ENCODE results near the gene CASP6.
"Not testable (repeated sequence)": the region's sequence is repeated elsewhere in the genome, so short reads cannot be mapped to it uniquely, and the experiment has no call there.

The CASP6 gene

DNA sequence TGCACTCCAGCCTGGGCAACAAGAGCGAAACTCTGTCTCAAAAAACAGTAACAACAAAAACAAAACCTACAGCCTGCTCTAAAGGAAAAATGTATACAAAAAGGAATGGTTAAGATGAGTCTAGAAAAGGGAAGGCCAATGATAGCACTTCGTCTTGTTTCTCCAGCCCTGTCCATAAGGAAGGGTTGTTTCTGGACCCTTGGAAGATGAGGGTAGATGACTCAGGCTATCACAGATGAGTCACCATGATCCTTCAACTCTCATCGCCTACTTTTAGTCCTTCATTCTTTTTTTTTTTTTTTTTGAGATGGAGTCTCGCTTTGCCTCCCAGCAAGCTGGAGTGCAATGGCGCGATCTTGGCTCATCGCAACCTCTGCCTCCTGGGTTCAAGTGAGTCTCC is 17.8 kb upstream of the CASP6 start:
- no peak for DNase-seq (ENCODE audit: low read depth in 2 of 2, low spot score in 1 of 2)

DNA sequence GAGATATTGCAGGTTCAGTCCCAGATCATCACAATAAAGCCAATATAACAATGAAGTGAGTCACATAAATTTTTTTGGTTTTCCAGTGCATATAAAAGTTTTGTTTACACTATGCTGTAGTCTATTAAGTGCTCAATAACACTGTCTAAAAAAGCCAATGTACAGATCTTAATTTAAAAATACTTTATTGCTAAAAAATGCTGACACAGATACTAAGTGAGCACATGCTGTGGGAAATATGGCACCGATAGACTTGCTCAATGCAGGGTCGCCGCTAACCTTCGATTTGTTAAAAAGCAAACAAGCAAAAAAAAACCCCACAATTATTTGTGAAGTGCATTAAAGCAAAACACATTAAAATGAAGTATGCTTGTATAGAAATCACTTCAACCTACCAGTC is 16.4 kb upstream of the CASP6 start:
- no peak for DNase-seq (ENCODE audit: low read depth in 2 of 2, low spot score in 1 of 2)

DNA sequence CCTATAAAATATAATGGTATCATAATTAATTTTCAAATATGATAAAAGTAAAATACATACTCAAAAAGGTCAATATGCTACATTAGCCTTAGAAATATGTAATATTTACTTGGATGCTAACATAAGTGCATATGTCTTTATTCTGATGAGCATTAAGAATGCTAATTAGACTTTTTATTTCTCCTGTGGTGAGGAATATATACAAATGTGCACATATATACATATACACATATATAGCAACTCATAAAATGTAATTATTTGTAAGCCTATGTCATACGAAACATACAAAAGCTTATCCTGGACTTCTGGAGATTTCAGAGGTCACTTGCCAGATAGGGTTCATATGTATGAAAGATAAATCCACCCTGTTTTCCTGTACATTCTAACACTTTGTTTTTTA is 15.5 kb upstream of the CASP6 start:
- DNase-seq (ENCODE audit: low read depth in 2 of 2, low spot score in 1 of 2): no peak

DNA sequence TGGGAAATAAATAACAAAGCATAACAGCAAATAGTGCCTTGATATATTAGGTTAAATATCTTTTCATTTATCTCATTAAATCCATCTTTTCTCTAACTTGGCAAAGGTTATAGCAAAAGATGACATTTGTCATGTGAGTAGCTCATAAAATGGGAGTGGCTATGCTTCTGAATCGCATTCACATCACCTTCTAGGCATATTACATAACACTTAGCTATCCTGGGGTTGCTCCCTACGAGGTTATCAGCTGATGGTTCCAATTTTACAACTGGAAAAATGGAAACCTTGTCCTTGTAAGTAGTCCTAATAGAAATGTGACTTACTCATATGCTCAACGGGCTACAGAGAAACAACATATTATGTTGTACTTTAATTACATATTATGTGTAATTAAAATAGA is 10.3 kb upstream of the CASP6 start:
- DNase-seq (ENCODE audit: low read depth in 2 of 2, low spot score in 1 of 2): no peak

DNA sequence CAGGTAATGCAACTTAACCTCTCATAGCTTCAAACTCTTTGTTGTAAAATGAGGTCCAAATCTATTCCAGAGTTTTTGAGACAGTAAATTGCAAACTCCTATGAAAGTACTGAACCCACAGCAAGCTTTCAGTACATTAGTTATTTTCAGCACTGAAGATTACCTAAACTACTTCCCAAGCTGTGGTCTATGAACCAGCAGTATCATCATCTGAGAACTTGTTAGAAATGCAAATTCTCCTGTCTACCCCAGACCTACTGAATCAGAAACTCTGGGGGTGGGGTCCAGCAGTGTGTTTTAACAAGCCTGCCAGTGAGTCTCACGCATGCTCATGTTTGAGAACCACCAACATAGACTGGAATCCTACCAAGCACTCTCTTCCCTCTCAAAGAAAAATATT is 5.7 kb upstream of the CASP6 start:
- DNase-seq (ENCODE audit: low read depth in 2 of 2, low spot score in 1 of 2): no peak

DNA sequence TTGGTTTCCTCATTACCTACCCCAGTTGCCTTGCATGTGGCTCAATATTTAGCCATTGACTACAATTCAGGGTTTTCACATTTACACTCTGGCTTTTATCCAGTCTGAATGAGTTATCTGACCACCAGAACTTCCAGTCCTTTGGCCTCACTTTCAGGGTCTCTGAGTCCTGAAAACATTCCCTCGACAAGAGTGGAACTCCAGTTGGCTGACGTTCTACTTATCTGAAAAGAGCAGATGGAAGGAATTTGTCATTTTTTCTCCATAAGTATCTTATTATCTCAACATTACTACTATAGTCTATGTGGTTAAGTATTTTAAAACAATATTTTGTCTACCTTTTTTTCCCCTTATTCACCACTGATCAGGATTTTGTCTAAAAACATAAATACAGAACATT is 5.2 kb upstream of the CASP6 start:
- DNase-seq (ENCODE audit: low read depth in 2 of 2, low spot score in 1 of 2): no peak

DNA sequence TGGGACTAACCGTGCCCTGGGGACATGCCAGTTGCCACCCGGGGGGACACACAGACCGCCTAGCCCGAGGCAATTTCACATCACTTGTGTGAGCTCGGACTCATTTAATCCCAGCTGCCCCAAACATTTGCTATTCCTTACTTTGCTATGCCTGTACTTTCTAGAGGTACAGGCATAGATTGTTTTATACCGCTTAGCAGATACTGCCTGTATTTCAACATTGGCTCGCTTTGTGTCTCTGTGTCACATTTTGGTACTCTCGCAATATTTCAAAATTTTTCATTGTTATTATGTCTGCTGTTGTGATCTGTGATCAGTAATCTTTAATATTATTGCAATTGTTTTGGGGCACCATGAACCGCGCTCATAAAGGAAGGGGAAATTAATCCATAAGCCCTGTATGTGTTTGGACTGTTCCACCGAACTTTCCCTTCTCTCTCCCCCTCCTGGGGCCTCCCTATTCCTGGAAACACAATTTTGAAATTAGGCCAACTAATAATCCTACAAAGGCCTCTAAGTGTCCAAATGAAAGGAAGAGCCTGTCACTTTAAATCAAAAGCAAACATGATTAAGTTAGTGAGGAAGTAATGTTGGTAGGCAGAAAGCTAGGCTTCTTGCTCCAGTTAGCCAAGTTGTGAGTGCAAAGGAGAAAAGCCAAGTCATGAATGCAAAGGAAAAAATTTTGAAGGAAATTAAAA is 568 bp upstream of the CASP6 start:
- no peak for DNase-seq (ENCODE audit: low read depth in 2 of 2, low spot score in 1 of 2)

DNA sequence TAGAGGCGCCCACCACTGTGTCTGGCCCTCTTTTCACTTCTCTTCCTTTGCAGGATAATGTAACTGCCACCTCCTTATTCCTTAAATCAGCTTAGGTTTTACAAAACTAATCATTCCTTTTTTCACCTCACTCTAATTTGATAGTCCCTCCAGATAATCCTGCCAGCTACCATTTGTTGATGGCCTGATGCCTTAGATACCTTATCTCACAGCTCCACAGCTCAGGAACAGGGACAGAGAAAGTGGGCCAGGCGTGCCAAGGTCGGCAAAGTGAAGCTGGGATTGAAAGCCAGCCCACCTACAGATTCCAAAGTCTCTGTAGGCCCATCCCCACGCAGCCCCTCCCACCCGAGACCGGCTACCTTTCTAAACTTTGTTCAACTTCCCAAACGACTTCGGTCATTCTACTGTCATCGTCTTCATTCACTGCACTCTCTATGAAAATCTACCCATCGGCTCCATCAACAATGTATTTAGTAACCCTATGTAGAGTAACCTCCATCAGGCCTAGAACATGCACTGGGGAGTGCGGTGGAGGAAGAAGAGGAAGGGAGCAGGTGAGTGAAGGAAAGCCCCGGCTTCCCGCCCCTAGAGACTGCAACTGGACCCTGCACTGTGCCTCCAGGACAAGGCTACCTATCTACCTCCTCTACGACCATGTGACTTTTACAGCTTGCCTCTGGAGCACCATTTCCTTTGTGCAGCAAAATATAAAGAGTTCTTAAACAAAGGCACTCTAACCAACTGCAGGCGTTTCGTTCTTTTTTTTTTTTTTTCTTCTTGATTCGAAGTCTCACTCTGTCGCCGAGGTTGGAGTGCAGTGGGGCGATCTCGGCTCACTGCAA is 1.5 kb downstream of the CASP6 start:
- no peak for DNase-seq (ENCODE audit: low read depth in 2 of 2, low spot score in 1 of 2)

DNA sequence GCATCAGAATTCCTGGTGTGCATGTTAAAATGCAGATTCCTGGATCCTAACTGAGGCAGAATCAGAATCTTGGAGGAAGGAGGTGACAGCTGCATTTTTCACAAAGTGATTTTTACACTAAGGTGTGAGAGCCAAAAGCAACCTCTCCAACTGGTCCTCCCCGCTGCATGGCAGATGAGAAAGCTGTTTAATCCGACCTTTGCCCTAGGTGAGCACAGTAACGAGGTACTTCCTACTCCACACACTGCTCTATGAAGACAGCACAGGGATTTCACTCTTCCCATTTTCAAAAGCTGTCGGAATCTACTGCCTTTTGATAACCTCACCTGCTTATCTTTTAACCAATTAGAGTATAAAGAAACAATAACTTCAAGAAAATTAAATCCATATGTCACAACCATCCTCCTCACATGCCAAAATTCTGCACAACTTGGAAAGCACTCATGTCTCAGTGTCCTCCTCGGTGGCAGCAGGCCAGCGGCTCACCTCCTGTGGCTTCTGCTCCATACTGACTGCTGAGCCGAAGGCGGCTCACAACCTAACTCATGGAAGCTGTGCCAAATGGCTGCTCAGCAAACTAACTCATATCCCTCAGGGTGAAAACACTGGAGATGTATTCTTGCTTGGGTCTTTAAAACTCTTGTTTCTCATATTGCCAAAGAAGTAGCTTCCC is 3.6 kb downstream of the CASP6 start:
- no peak for DNase-seq (ENCODE audit: low read depth in 2 of 2, low spot score in 1 of 2)

DNA sequence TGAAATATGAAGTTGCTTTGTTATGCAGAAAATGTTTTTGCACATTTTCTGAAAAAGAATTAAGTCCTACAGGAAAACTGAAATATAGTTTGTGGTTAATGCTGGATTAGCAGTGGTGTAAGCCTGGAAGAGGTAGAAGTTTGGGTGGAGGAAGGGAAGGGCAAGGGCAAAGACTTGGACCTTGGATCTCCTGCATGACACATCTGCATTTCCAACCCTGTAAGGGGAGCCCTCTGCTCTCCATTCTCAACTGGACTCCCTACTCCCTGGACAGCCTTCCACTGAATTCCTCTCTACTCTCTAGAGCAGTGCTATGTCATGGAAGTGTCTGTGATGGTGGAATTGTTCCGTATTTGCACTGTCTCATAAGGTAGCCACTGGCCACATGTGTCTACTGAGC is 4.6 kb downstream of the CASP6 start:
- DNase-seq (ENCODE audit: low read depth in 2 of 2, low spot score in 1 of 2): no peak

DNA sequence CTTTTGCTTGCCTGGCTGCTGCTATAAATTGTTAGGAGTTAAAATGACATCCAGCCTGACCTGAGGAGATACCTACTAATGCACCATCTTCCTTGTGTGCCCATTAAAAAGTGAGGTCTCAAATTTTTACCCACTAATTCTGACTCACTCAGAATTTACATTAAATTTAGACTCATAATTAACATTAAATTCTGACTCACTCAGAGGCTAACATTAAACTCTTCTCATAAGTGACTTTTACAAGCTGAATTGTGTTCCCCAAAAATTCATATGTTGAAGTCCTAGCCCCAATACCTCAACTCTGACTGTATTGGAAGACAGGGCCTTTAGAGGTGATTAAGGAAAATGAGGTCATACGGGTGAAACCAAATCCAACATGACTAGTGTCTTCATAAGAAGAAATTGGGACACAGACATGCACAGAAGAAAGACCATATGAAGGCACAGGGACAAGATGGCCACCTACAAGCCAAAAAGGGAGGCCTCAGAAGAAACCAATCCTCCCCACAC is 11.8 kb downstream of the CASP6 start:
- no peak for DNase-seq (ENCODE audit: low read depth in 2 of 2, low spot score in 1 of 2)

DNA sequence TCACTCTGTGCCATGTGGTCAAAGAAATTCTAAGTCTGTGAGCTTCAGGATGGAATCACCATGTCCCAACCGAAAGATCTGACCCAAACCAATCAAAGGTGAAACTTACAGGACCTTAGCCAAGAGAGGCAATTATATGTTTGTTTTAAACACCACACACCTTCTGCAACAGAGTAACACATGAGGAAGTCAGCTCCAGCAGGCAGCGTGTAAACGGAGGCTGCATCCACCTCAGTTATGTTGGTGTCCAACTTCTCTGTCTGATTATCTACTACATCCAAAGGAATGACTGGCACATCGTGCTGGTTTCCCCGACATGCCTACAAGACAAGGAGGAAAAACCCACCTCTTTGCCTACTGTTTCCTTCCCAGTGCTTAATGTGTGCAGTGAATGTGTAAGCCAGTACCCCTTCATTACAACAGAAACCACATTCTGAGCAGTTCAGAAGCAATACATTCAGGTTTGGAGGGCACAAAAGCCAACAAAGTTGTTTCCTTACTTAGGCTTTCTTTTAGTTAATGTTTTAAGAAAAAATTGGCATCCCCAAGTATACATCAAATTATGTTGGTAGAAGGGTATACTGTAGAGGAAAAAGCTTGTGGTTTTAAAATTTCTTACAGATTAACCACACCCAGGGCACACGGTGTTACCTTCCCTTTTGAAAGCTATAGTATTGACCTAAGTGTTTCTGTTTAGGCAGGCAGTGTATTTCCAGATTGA is 12.4 kb downstream of the CASP6 start:
- no peak for DNase-seq (ENCODE audit: low read depth in 2 of 2, low spot score in 1 of 2)

DNA sequence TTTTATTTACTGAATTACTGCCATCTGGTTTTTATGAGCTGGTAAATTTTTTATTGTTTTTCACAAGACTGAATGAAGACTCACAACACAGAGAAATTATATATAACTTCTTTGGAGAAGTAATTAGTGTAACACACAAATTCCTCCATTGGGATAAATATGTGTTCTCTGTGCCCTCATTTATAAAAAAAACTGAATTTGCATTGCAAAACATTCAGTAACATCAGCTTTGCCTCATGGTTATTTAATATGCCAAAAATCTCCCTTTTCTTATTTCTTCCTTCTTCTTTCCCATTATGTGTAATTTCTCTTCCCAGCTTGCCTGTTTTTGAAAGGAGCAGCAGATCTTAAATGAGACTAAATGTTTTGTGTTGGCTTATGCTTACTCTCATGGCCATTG is 18.5 kb downstream of the CASP6 start:
- no peak for DNase-seq (ENCODE audit: low read depth in 2 of 2, low spot score in 1 of 2)

DNA sequence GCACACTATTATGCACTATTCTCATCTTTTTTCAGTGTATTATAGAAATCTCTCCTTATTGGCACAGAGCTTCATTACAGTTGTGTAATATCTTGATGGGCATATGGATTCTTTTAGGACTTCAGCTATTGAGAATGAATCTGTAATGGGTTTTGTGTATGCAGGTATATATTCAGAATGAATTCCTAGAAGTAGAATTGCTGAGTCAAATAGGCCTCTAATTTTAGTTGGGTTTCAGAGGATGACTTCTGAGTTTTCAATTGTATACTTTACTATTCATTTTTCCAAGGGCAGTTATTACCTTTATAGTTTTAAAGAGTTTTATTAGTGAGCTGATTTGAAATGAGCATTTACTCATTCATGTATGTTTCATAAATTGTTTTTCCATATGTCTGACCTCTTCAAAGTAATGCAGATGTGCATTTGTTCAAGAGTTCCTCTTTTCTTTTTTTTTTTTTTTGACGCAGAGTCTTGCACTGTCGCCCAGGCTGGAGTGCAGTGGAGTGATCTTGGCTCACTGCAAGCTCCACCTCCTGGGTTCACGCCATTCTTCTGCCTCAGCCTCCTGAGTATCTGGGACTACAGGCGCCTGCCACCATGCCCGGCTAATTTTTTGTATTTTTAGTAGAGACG is 19.5 kb downstream of the CASP6 start:
- DNase-seq (ENCODE audit: low read depth in 2 of 2, low spot score in 1 of 2): no peak

DNA sequence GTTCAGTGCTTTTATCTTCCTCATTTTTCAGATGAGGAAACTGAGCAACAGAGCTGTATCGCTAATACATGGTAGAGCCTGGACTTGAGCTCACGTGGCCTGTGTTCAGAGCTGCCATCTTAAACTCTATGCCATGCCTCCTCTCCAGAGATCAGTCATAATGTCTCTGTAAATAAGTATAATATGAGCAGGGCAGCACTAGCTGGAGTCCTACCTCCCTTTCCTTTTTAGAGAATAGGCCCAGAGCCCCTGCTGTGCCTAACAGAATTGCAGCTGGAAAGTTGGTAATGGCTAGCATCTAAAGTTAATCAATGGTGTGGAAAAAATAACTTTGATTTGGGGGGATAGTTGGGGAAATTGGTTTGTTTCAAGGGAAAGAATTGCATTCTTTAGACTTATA is 20.4 kb downstream of the CASP6 start:
- DNase-seq (ENCODE audit: low read depth in 2 of 2, low spot score in 1 of 2): no peak

DNA sequence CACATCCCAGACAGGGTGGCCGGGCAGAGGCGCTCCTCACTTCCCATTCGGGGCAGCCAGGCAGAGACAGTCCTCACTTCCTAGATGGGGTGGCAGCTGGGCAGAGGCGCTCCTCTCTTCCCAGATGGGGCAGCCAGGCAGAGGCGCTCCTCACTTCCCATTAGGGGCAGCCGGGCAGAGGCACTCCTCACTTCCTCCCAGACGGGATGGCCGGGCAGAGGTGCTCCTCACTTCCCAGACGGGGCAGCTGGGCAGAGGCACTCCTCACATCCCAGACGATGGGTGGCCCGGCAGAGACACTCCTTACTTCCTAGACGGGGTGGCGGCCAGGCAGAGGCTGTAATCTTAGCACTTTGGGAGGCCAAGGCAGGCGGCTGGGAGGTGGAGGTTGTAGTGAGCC is 24.3 kb downstream of the CASP6 start:
- not testable (repeated sequence) for DNase-seq (ENCODE audit: low read depth in 2 of 2, low spot score in 1 of 2)

DNA sequence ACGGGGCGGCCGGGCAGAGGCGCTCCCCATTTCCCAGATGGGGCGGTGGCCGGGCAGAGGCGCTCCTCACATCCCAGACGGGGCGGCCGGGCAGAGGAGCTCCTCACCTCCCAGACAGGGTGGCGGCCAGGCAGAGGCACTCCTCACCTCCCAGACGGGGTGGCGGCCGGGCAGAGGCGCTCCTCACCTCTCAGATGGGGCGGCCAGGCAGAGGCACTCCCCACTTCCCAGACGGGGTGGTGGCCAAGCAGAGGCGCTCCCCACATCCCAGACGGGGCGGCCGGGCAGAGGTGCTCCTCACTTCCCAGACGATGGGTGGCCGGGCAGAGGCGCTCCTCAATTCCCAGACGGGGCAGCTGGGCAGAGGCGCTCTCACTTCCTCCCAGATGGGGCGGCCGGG is 24.8 kb downstream of the CASP6 start:
- not testable (repeated sequence) for DNase-seq (ENCODE audit: low read depth in 2 of 2, low spot score in 1 of 2)

DNA sequence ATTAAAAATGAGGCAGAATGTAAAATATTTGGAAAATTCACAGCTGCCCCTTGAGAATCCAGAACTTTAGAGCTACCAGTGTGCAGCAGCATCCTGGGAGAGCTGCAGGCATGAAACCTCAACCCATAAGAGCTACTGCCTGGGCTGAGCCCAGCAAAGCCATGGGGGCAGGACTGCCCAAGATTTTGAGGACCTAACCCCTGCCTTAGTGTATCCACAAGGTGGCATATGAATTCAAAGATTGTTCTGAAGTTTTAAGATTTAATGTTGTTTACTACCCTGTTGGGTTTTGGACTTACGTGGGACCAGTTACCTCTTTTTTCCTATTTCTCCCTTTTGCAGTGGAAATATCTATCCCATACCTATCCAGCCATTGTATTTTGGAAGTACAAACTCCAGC is 26.4 kb downstream of the CASP6 start:
- no peak for DNase-seq (ENCODE audit: low read depth in 2 of 2, low spot score in 1 of 2)

DNA sequence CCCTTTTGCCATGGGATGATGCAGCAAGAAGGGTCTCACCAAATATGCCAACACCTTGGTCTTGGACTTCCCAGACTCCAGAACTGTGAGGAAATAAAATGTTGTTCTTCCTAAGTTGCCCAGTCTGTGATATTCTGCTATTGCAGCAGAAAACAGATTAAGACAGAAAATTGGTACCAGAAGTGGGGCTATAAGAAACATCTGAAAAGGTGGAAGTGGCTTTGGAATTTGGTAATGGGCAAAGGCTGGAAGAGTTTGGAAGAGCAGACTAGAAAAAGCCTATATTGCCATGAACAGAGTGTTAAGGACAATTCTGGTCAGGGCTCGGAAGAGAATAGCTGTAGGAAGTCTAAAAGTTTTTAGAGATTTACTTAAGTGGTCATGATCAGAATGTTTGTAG is 27.4 kb downstream of the CASP6 start:
- DNase-seq (ENCODE audit: low read depth in 2 of 2, low spot score in 1 of 2): no peak

DNA sequence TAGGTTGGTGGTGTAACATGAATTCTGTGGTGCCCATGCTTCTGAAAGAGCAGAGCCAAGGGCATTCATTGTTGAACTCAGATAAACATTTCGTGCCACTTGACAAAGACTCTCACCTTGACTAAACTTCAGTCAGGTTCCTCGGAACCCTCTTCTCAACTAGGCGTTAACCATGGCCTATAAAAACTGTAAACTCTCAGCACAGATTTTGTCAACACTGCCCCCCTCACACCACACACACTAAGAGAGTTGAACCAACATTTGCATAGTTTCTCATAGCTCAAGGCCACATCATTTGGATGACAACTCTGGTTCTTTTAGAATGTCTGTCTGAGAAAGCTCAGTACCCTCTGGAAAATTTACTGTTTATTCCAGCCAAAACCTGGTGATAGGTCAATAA is 28.1 kb downstream of the CASP6 start:
- DNase-seq (ENCODE audit: low read depth in 2 of 2, low spot score in 1 of 2): no peak

DNA sequence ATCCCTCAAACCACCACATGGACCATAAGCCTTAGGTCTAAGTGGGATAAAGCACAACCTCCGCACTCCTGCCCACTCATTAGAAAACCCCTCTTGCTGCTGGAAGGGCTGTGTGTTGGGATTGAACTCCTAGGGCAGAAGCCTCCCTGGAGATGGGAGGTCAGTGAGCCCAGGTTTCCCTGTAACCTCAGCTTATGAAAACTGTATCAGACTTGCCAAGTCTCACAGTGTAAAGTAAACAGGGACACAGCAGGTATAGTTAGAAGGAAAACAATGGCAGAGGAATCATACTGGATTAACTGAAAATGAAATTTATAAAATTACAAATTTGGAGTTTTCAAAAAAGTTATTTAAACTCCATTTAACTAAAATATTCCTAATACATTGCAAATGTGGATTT is 29.9 kb downstream of the CASP6 start:
- no peak for DNase-seq (ENCODE audit: low read depth in 2 of 2, low spot score in 1 of 2)

Measured in stimulated activated CD8-positive, alpha-beta memory T cell treated with anti-CD3 and anti-CD28 coated beads, Interleukin-4, amount 100 ng/mL, for 4 hours (primary cell).